ENCODE measurements around the gene EXOSC1.

DNA sequence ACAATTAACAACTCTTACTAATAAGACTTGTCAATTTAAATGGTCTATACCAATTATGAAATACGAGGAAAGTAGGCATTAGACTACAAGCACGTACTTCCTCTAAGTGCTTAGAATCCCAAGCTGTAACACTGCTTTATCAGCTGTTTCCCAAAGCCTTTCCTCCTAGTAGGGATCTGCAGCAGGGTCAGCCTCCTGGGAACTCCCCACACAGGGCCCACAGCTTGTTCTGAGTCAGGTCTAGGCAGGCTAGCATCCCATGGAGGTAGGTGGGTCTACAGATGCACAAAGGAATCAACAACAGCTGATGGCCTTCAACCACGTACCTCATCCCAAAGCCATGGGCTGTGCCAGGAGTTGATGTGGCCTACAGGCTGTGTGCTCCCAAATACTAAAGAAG is 37.7 kb upstream of the EXOSC1 start:
- no peak for TF ChIP-seq REST (IDR thresholded peaks at IDR 0.05; ENCODE audit: insufficient read depth in 1 of 2, low read depth in 2 of 2, low read length in 2 of 2)
- TF ChIP-seq TAF1 (IDR thresholded peaks at IDR 0.05; ENCODE audit: borderline replicate concordance, insufficient read depth, low read length), result no peak
- TF ChIP-seq POLR2AphosphoS5 (IDR thresholded peaks at IDR 0.05; ENCODE audit: low read depth, low read length), result no peak
